NCI-H82 treated with DMSO at 0.1 percent for 48 hours (cell line): ENCODE measurements around the gene MISP.
"Not testable (repeated sequence)": the region's sequence is repeated elsewhere in the genome, so short reads cannot be mapped to it uniquely, and the experiment has no call there.

Experiments
- DNase-seq: peaks from one replicate; lab custom pipeline; 2025; ENCODE audit not compliant: unreplicated experiment; lab: John Stamatoyannopoulos, UW

MISP gene

GRCh38 chr19:725461-726089, 25.3 kb upstream of the MISP start:
- DNase-seq = no peak

- no peak for DNase-seq
Measured at GRCh38 chr19:726993-727956, 23.6 kb upstream of the MISP start.

- DNase-seq = no peak
Measured at GRCh38 chr19:728011-728410, 22.9 kb upstream of the MISP start.

- not testable (repeated sequence) for DNase-seq
Measured at GRCh38 chr19:729564-729963, 21.3 kb upstream of the MISP start.

GRCh38 chr19:729965-730668, 20.8 kb upstream of the MISP start:
- no peak for DNase-seq

GRCh38 chr19:731000-731399, 19.9 kb upstream of the MISP start:
- no peak for DNase-seq

GRCh38 chr19:732148-733069, 18.5 kb upstream of the MISP start:
- no peak for DNase-seq

- DNase-seq = no peak
Measured at GRCh38 chr19:734716-735115, 16.2 kb upstream of the MISP start.

- no peak for DNase-seq
Measured at GRCh38 chr19:736125-736524, 14.8 kb upstream of the MISP start.

GRCh38 chr19:737591-738093, 13.3 kb upstream of the MISP start:
- DNase-seq = peak; percentile 18

GRCh38 chr19:738509-739128, 12.3 kb upstream of the MISP start:
- DNase-seq = no peak

GRCh38 chr19:739998-740715, 10.8 kb upstream of the MISP start:
- no peak for DNase-seq

GRCh38 chr19:740816-741505, 10.0 kb upstream of the MISP start:
- not testable (repeated sequence) for DNase-seq

- DNase-seq = no peak
Measured at GRCh38 chr19:741506-742131, 9.3 kb upstream of the MISP start.

- DNase-seq = no peak
Measured at GRCh38 chr19:742540-743075, 8.3 kb upstream of the MISP start.

- no peak for DNase-seq
Measured at GRCh38 chr19:743168-743687, 7.7 kb upstream of the MISP start.

- not testable (repeated sequence) for DNase-seq
Measured at GRCh38 chr19:745138-745537, 5.8 kb upstream of the MISP start.
